ENCODE measurements around the gene ALLC.
"Not testable (repeated sequence)": the region's sequence is repeated elsewhere in the genome, so short reads cannot be mapped to it uniquely, and the experiment has no call there.

ALLC gene

DNA sequence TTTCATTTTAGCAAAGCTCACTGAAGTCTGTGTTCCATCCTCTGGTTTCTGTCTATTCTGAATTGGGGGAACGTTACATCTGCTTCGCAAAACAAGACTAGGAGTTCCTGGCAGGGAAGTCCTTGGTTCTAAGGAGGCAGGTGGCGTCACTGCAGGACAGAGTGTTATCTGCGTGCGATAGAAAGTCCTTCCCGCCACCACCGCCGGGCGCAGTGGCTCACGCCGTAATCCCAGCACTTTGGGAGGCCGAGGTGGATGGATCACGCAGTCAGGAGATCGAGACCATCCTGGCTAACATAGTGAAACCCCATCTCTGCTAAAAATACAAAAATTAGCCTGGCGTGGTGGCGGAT, 22.0 kb upstream of the ALLC start:
- H2BK120ac ChIP-seq (ENCODE audit: low read depth, low read length); H4K5ac ChIP-seq (ENCODE audit: low read length); H3K4me2 ChIP-seq (ENCODE audit: low read length); H3K4me3 ChIP-seq (ENCODE audit: low read length); H3K27me3 ChIP-seq (ENCODE audit: insufficient read depth, low read length, poor library complexity); H2BK5ac ChIP-seq (ENCODE audit: low read length); H3K4me1 ChIP-seq (ENCODE audit: control insufficient read depth, low read depth, low read length); H3K27ac ChIP-seq (ENCODE audit: low read depth, low read length); DNase-seq; H3K23ac ChIP-seq (ENCODE audit: low read length); H3K4ac ChIP-seq (ENCODE audit: low read depth, low read length); H2BK15ac ChIP-seq (replicated peaks; ENCODE audit: low read depth); H3K56ac ChIP-seq (ENCODE audit: low read length); H3K36me3 ChIP-seq (ENCODE audit: control insufficient read depth, insufficient read depth, low read length); H4K8ac ChIP-seq (ENCODE audit: low read depth, low read length); H3K18ac ChIP-seq (ENCODE audit: low read length); H2AK5ac ChIP-seq (ENCODE audit: low read length); H3K9ac ChIP-seq (ENCODE audit: low read length); H3K79me2 ChIP-seq (ENCODE audit: control insufficient read depth, insufficient read depth, low read length); H3K79me1 ChIP-seq (ENCODE audit: low read length): not testable (repeated sequence)
- WGBS (ENCODE audit: extremely low coverage, insufficient coverage, low lambda C conversion rate): no CpG with 5 or more reads among the region's 16 CpGs

DNA sequence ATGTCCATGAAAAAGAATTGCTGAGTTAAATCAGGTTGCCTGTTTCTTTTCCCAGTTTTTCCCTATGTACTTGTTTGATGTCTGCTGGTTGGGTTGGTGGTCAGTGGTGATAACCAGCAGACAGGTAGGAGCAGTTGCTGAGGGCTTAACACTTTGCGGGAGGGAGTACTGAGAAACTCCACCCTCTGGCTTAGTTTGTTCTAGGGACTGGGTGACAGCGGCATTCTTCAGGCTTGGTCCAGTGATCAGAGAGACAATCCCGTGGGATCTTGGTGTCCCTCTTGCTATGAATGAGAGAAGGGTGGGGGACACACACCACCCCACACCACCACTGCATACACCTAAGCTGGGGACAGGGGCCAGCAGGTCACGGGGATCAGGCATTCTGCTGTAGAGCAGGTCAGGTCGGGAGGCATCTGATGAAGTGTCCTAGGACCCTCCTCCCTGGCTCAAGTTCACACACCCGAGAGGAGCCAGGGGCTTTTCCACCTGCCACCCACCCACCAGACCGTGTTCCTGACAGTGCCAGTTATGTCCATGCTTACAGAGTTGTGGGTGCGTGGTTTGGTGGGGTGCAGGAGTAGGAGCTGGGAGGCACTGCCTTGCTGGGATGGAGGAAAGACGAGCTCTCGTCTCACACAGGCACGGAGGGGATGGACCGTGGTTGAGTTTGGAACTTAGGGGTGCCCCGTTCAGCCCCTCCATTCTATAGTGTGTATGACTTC, 21.3 kb upstream of the ALLC start:
- Histone ChIP-seq H3K4me3 (ENCODE audit: low read length) (no peak overlapping the region), H3K18ac (ENCODE audit: low read length) (no peak overlapping the region), H4K5ac (ENCODE audit: low read length) (no peak overlapping the region), H3K4me2 (ENCODE audit: low read length) (no peak overlapping the region), H3K27me3 (ENCODE audit: insufficient read depth, low read length, poor library complexity) (no peaks in the 10 kb centered on the region), H3K36me3 (ENCODE audit: control insufficient read depth, insufficient read depth, low read length) (no peaks in the 10 kb centered on the region), H3K4ac (ENCODE audit: low read depth, low read length) (no peak overlapping the region), H3K4me1 (ENCODE audit: control insufficient read depth, low read depth, low read length) (no peaks in the 10 kb centered on the region), H3K23ac (ENCODE audit: low read length) (no peak overlapping the region), H2BK5ac (ENCODE audit: low read length) (no peak overlapping the region), H3K79me2 (ENCODE audit: control insufficient read depth, insufficient read depth, low read length) (no peaks in the 10 kb centered on the region), H2BK15ac (replicated peaks; ENCODE audit: low read depth) (no peak overlapping the region), H3K27ac (ENCODE audit: low read depth, low read length) (no peak overlapping the region), H2BK120ac (ENCODE audit: low read depth, low read length) (no peak overlapping the region), H2AK5ac (ENCODE audit: low read length) (no peak overlapping the region), H4K8ac (ENCODE audit: low read depth, low read length) (no peak overlapping the region), H3K79me1 (ENCODE audit: low read length) (no peaks in the 10 kb centered on the region), H3K56ac (ENCODE audit: low read length) (no peak overlapping the region), H3K9ac (ENCODE audit: low read length) (no peak overlapping the region)
- WGBS (ENCODE audit: extremely low coverage, insufficient coverage, low lambda C conversion rate): no CpG with 5 or more reads among the region's 13 CpGs
- DNase-seq: no peak

DNA sequence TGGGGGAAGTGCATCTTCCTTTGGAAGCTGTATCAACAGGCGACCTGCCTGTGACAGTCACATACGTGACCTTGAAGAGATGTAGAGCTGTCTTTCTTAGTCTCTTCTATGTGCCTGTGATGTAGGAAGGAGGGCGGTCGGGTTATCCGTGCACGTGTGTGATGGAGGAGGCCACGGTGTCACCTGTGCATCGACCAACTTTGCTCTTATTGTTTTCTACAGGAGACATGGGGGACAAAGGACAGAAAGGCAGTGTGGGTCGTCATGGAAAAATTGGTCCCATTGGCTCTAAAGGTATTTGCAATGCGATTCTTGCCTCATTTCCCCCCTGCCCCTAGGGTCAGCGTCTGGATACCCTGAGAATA, 20.7 kb upstream of the ALLC start:
- no CpG with 5 or more reads among the region's 11 CpGs for WGBS (ENCODE audit: extremely low coverage, insufficient coverage, low lambda C conversion rate)
- H3K9ac ChIP-seq (ENCODE audit: low read length): no peak overlapping the region
- no peak overlapping the region for H2BK120ac ChIP-seq (ENCODE audit: low read depth, low read length)
- H3K23ac ChIP-seq (ENCODE audit: low read length): no peak overlapping the region
- H3K4ac ChIP-seq (ENCODE audit: low read depth, low read length): no peak overlapping the region
- no peak overlapping the region for H2AK5ac ChIP-seq (ENCODE audit: low read length)
- no peak overlapping the region for H4K8ac ChIP-seq (ENCODE audit: low read depth, low read length)
- no peaks in the 10 kb centered on the region for H3K79me2 ChIP-seq (ENCODE audit: control insufficient read depth, insufficient read depth, low read length)
- H3K56ac ChIP-seq (ENCODE audit: low read length): no peak overlapping the region
- H3K36me3 ChIP-seq (ENCODE audit: control insufficient read depth, insufficient read depth, low read length): no peaks in the 10 kb centered on the region
- no peak overlapping the region for H4K5ac ChIP-seq (ENCODE audit: low read length)
- no peak overlapping the region for H3K4me2 ChIP-seq (ENCODE audit: low read length)
- no peaks in the 10 kb centered on the region for H3K27me3 ChIP-seq (ENCODE audit: insufficient read depth, low read length, poor library complexity)
- DNase-seq: no peak
- H3K79me1 ChIP-seq (ENCODE audit: low read length): no peaks in the 10 kb centered on the region
- H3K4me3 ChIP-seq (ENCODE audit: low read length): no peak overlapping the region
- H3K27ac ChIP-seq (ENCODE audit: low read depth, low read length): no peak overlapping the region
- no peaks in the 10 kb centered on the region for H3K4me1 ChIP-seq (ENCODE audit: control insufficient read depth, low read depth, low read length)
- no peak overlapping the region for H3K18ac ChIP-seq (ENCODE audit: low read length)
- no peak overlapping the region for H2BK5ac ChIP-seq (ENCODE audit: low read length)
- H2BK15ac ChIP-seq (replicated peaks; ENCODE audit: low read depth): no peak overlapping the region

DNA sequence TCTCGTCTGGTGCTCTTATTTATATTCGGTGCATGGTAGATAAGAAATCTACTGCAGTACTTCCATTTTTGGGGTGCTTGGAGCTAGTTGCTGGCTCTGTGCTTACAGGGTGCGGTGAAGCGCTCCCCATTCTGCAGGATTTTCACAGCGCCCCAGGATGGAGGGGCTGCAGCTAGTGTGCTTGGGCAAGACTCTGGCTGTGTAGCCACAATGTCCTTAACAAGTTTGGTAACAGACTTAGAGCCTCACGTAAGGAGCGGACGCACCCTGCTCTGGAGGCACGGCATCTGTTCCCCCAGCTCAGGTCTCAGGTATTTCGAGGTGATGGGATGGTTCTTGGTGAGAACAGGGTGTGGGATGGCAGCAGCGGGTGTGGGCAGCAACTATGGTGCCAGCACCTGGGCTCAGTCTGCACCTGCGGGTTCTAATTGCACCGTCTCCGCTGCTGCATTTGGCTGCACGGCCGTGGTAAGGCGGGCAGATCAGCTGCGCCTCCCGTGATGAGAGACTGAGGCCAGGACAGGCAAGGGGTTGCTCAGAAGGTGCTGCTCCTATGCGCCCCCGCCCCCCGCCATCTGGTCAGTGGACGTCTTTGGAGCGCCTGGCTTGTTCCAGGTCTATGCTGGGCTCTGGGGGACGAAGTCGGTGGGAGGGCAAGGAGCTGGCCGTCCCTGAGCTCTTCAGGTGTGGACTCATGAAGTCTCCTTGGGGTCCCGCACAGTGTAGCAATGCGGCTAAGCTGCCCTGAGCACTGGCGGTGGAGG, 20.1 kb upstream of the ALLC start:
- no peaks in the 10 kb centered on the region for H3K79me2 ChIP-seq (ENCODE audit: control insufficient read depth, insufficient read depth, low read length)
- no peaks in the 10 kb centered on the region for H3K79me1 ChIP-seq (ENCODE audit: low read length)
- H3K9ac ChIP-seq (ENCODE audit: low read length): no peak overlapping the region
- DNase-seq: no peak
- H3K36me3 ChIP-seq (ENCODE audit: control insufficient read depth, insufficient read depth, low read length): no peaks in the 10 kb centered on the region
- H3K4me1 ChIP-seq (ENCODE audit: control insufficient read depth, low read depth, low read length): no peaks in the 10 kb centered on the region
- H3K27me3 ChIP-seq (ENCODE audit: insufficient read depth, low read length, poor library complexity): no peaks in the 10 kb centered on the region
- no peak overlapping the region for H3K27ac ChIP-seq (ENCODE audit: low read depth, low read length)
- no peak overlapping the region for H2BK15ac ChIP-seq (replicated peaks; ENCODE audit: low read depth)
- H3K4me2 ChIP-seq (ENCODE audit: low read length): no peak overlapping the region
- H2BK120ac ChIP-seq (ENCODE audit: low read depth, low read length): no peak overlapping the region
- no peak overlapping the region for H3K56ac ChIP-seq (ENCODE audit: low read length)
- no peak overlapping the region for H3K4ac ChIP-seq (ENCODE audit: low read depth, low read length)
- WGBS (ENCODE audit: extremely low coverage, insufficient coverage, low lambda C conversion rate): no CpG with 5 or more reads among the region's 30 CpGs
- no peak overlapping the region for H3K23ac ChIP-seq (ENCODE audit: low read length)
- H4K8ac ChIP-seq (ENCODE audit: low read depth, low read length): no peak overlapping the region
- no peak overlapping the region for H3K4me3 ChIP-seq (ENCODE audit: low read length)
- no peak overlapping the region for H3K18ac ChIP-seq (ENCODE audit: low read length)
- H2BK5ac ChIP-seq (ENCODE audit: low read length): no peak overlapping the region
- H4K5ac ChIP-seq (ENCODE audit: low read length): no peak overlapping the region
- H2AK5ac ChIP-seq (ENCODE audit: low read length): no peak overlapping the region

DNA sequence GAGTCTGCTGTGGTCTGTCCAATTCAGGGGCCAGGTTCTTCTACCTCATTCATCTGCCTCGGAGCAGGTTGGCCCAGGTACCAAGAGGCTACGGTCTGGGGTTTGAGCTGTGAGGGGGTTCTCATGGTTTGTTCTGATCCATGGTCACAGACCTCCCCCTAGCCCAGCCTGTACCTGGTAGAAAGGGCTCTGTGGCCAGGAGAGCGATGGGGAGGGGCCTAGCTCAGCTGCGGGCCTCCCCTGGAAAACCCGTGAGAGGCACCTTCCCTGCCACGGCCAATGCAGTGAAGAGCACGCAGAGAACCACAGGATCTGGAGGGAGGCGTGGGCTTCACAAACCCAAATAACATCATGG, 19.6 kb upstream of the ALLC start:
- Histone ChIP-seq H3K4ac (ENCODE audit: low read depth, low read length) (no peak overlapping the region), H3K79me1 (ENCODE audit: low read length) (no peaks in the 10 kb centered on the region), H2BK5ac (ENCODE audit: low read length) (no peak overlapping the region), H2BK15ac (replicated peaks; ENCODE audit: low read depth) (no peak overlapping the region), H3K9ac (ENCODE audit: low read length) (no peak overlapping the region), H3K27ac (ENCODE audit: low read depth, low read length) (no peak overlapping the region), H3K36me3 (ENCODE audit: control insufficient read depth, insufficient read depth, low read length) (no peaks in the 10 kb centered on the region), H4K5ac (ENCODE audit: low read length) (no peak overlapping the region), H2AK5ac (ENCODE audit: low read length) (no peak overlapping the region), H4K8ac (ENCODE audit: low read depth, low read length) (no peak overlapping the region), H2BK120ac (ENCODE audit: low read depth, low read length) (no peak overlapping the region), H3K79me2 (ENCODE audit: control insufficient read depth, insufficient read depth, low read length) (no peaks in the 10 kb centered on the region), H3K56ac (ENCODE audit: low read length) (no peak overlapping the region), H3K4me1 (ENCODE audit: control insufficient read depth, low read depth, low read length) (no peaks in the 10 kb centered on the region), H3K4me3 (ENCODE audit: low read length) (no peak overlapping the region), H3K27me3 (ENCODE audit: insufficient read depth, low read length, poor library complexity) (no peaks in the 10 kb centered on the region), H3K23ac (ENCODE audit: low read length) (no peak overlapping the region), H3K18ac (ENCODE audit: low read length) (no peak overlapping the region), H3K4me2 (ENCODE audit: low read length) (no peak overlapping the region)
- no peak for DNase-seq
- WGBS (ENCODE audit: extremely low coverage, insufficient coverage, low lambda C conversion rate): no CpG with 5 or more reads among the region's 8 CpGs
